ENCODE data around the gene COL6A6.

DNA sequence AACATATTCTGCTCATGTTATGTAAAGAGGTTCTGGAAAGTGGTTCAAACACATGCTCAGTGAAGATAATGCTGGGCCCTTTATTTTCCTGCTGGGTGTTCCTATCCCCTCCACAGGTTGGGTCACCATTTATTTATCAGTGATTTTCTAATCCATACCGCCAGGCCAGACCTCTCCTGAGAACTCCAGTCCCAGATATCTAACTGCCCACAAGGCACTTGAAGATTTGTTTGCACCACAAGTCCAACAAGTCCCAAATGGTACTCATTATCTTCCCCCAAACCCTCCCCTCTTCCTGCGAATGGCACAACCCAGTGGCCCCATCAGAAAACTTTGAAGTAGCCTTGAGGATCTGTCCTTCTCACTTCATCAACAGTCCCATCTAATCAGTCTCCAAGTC, 5.4 kb downstream of the COL6A6 start:
- TF ChIP-seq, protein P1, sequence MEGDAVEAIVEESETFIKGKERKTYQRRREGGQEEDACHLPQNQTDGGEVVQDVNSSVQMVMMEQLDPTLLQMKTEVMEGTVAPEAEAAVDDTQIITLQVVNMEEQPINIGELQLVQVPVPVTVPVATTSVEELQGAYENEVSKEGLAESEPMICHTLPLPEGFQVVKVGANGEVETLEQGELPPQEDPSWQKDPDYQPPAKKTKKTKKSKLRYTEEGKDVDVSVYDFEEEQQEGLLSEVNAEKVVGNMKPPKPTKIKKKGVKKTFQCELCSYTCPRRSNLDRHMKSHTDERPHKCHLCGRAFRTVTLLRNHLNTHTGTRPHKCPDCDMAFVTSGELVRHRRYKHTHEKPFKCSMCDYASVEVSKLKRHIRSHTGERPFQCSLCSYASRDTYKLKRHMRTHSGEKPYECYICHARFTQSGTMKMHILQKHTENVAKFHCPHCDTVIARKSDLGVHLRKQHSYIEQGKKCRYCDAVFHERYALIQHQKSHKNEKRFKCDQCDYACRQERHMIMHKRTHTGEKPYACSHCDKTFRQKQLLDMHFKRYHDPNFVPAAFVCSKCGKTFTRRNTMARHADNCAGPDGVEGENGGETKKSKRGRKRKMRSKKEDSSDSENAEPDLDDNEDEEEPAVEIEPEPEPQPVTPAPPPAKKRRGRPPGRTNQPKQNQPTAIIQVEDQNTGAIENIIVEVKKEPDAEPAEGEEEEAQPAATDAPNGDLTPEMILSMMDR (IDR thresholded peaks at IDR 0.05; ENCODE audit: poor library complexity) = no peak
- no peak for TF ChIP-seq EZH2 (IDR thresholded peaks at IDR 0.05; ENCODE audit: borderline replicate concordance)
